ENCODE results near the gene EI24.

Gene EI24

GRCh38 chr11:125626288-125626950 is 57.1 kb downstream of the EI24 start:
- DNase-seq (ENCODE audit: extremely low read depth in 1 of 2, low read depth in 1 of 2) = no peak

- no peak for DNase-seq (ENCODE audit: extremely low read depth in 1 of 2, low read depth in 1 of 2)
These were observed 58.1 kb downstream of the EI24 start for GRCh38 chr11:125627236-125627910.

All from activated CD8-positive, alpha-beta memory T cell treated with anti-CD3 and anti-CD28 coated beads for 1 hour (primary cell).